ENCODE measurements around the gene GALNT18. TPM values are rescaled to one million over a fixed set of nuclear protein-coding genes. Genes with fewer than 3 reads are reported as not detected.

The GALNT18 gene
- total and polyA plus RNA-seq, 3 experiments from 2014 or later: 1.3 TPM; not detected in 1

- no peaks in the 10 kb centered on the region for H3K4me1 Mint-ChIP-seq
- H3K27ac Mint-ChIP-seq: no peak overlapping the region
- peaks cover 3% of the 10 kb centered on the region in 2 donors for H3K27me3 Mint-ChIP-seq
- H3K27me3 ChIP-seq (ENCODE audit: insufficient read depth, low read length, poor library complexity, severe bottlenecking): no peaks in the 10 kb centered on the region
- H3K4me3 Mint-ChIP-seq: no peak overlapping the region
- H3K4me3 ChIP-seq (ENCODE audit: low read length): no peak overlapping the region
- no peaks in the 10 kb centered on the region for H3K36me3 ChIP-seq (ENCODE audit: insufficient read depth, low read length)
- DNase-seq: no peak
- H3K9me3 ChIP-seq (ENCODE audit: low read length): no peaks in the 10 kb centered on the region
- no peak overlapping the region for H3K27ac ChIP-seq (ENCODE audit: low read depth, low read length)
- H3K4me1 ChIP-seq (ENCODE audit: insufficient read depth, low read length): no peaks in the 10 kb centered on the region
- ChIA-PET POLR2A (no interaction called here), CTCF (no interaction called here)
- no peaks in the 10 kb centered on the region for H3K9me3 Mint-ChIP-seq
- no peaks in the 10 kb centered on the region for H3K36me3 Mint-ChIP-seq
These were observed 149.7 kb downstream of the GALNT18 start for GRCh38 chr11:11472106-11472505.

- H3K9me3 ChIP-seq (ENCODE audit: low read length): no peaks in the 10 kb centered on the region
- no peak overlapping the region for H3K4me3 ChIP-seq (ENCODE audit: low read length)
- no peaks in the 10 kb centered on the region for H3K36me3 ChIP-seq (ENCODE audit: insufficient read depth, low read length)
- H3K4me3 Mint-ChIP-seq: no peak overlapping the region
- CTCF ChIA-PET: no interaction called here
- H3K36me3 Mint-ChIP-seq: no peaks in the 10 kb centered on the region
- no peaks in the 10 kb centered on the region for H3K4me1 ChIP-seq (ENCODE audit: insufficient read depth, low read length)
- POLR2A ChIA-PET: no interaction called here
- H3K27me3 Mint-ChIP-seq: peaks cover 0 to 2% of the 10 kb centered on the region in 2 donors
- no peaks in the 10 kb centered on the region for H3K4me1 Mint-ChIP-seq
- H3K27me3 ChIP-seq (ENCODE audit: insufficient read depth, low read length, poor library complexity, severe bottlenecking): no peaks in the 10 kb centered on the region
- H3K27ac Mint-ChIP-seq: no peak overlapping the region
- H3K9me3 Mint-ChIP-seq: no peaks in the 10 kb centered on the region
- H3K27ac ChIP-seq (ENCODE audit: low read depth, low read length): no peak overlapping the region
- DNase-seq: no peak
These were observed 150.6 kb downstream of the GALNT18 start for GRCh38 chr11:11471201-11471600.

GRCh38 chr11:11468954-11469353, 152.9 kb downstream of the GALNT18 start:
- CTCF ChIA-PET: no interaction called here
- no peaks in the 10 kb centered on the region for H3K9me3 ChIP-seq (ENCODE audit: low read length)
- Mint-ChIP-seq H3K27me3 (peaks cover 0 to 2% of the 10 kb centered on the region in 2 donors), H3K4me1 (no peaks in the 10 kb centered on the region), H3K27ac (no peak overlapping the region), H3K4me3 (no peak overlapping the region), H3K9me3 (no peaks in the 10 kb centered on the region), H3K36me3 (no peaks in the 10 kb centered on the region)
- H3K27ac ChIP-seq (ENCODE audit: low read depth, low read length): no peak overlapping the region
- DNase-seq: no peak
- no peak overlapping the region for H3K4me3 ChIP-seq (ENCODE audit: low read length)
- POLR2A ChIA-PET: no interaction called here
- H3K36me3 ChIP-seq (ENCODE audit: insufficient read depth, low read length): no peaks in the 10 kb centered on the region
- no peaks in the 10 kb centered on the region for H3K4me1 ChIP-seq (ENCODE audit: insufficient read depth, low read length)
- no peaks in the 10 kb centered on the region for H3K27me3 ChIP-seq (ENCODE audit: insufficient read depth, low read length, poor library complexity, severe bottlenecking)

GRCh38 chr11:11467312-11467711, 154.5 kb downstream of the GALNT18 start:
- CTCF ChIA-PET: no interaction called here

GRCh38 chr11:11464555-11464954, 157.2 kb downstream of the GALNT18 start:
- Mint-ChIP-seq H3K27ac (no peak overlapping the region), H3K9me3 (no peaks in the 10 kb centered on the region), H3K36me3 (no peaks in the 10 kb centered on the region), H3K4me3 (no peak overlapping the region), H3K27me3 (peaks cover 3 to 7% of the 10 kb centered on the region in 2 donors), H3K4me1 (no peaks in the 10 kb centered on the region)
- no peaks in the 10 kb centered on the region for H3K36me3 ChIP-seq (ENCODE audit: insufficient read depth, low read length)
- H3K9me3 ChIP-seq (ENCODE audit: low read length): no peaks in the 10 kb centered on the region
- ChIA-PET CTCF (no interaction called here), POLR2A (no interaction called here)
- no peak for DNase-seq
- no peak overlapping the region for H3K4me3 ChIP-seq (ENCODE audit: low read length)
- H3K27ac ChIP-seq (ENCODE audit: low read depth, low read length): no peak overlapping the region
- H3K4me1 ChIP-seq (ENCODE audit: insufficient read depth, low read length): no peaks in the 10 kb centered on the region
- no peaks in the 10 kb centered on the region for H3K27me3 ChIP-seq (ENCODE audit: insufficient read depth, low read length, poor library complexity, severe bottlenecking)

More at GRCh38 chr11:11467312-11467711, 154.5 kb downstream of the GALNT18 start:
- Mint-ChIP-seq H3K9me3 (no peaks in the 10 kb centered on the region), H3K36me3 (no peaks in the 10 kb centered on the region), H3K27me3 (peaks cover 0 to 2% of the 10 kb centered on the region in 2 donors), H3K4me3 (no peak overlapping the region), H3K4me1 (no peaks in the 10 kb centered on the region), H3K27ac (no peak overlapping the region)
- no peaks in the 10 kb centered on the region for H3K4me1 ChIP-seq (ENCODE audit: insufficient read depth, low read length)
- H3K27me3 ChIP-seq (ENCODE audit: insufficient read depth, low read length, poor library complexity, severe bottlenecking): no peaks in the 10 kb centered on the region
- H3K9me3 ChIP-seq (ENCODE audit: low read length): no peaks in the 10 kb centered on the region
- POLR2A ChIA-PET: no interaction called here
- DNase-seq: no peak
- no peaks in the 10 kb centered on the region for H3K36me3 ChIP-seq (ENCODE audit: insufficient read depth, low read length)
- no peak overlapping the region for H3K4me3 ChIP-seq (ENCODE audit: low read length)
- H3K27ac ChIP-seq (ENCODE audit: low read depth, low read length): no peak overlapping the region

GRCh38 chr11:11463405-11463804, 158.4 kb downstream of the GALNT18 start:
- no peak for DNase-seq
- Mint-ChIP-seq H3K4me3 (no peak overlapping the region), H3K9me3 (no peaks in the 10 kb centered on the region), H3K27ac (no peak overlapping the region), H3K27me3 (peaks cover 3 to 7% of the 10 kb centered on the region in 2 donors), H3K36me3 (no peaks in the 10 kb centered on the region), H3K4me1 (no peaks in the 10 kb centered on the region)
- no peaks in the 10 kb centered on the region for H3K4me1 ChIP-seq (ENCODE audit: insufficient read depth, low read length)
- H3K9me3 ChIP-seq (ENCODE audit: low read length): no peaks in the 10 kb centered on the region
- no peaks in the 10 kb centered on the region for H3K27me3 ChIP-seq (ENCODE audit: insufficient read depth, low read length, poor library complexity, severe bottlenecking)
- H3K27ac ChIP-seq (ENCODE audit: low read depth, low read length): no peak overlapping the region
- H3K4me3 ChIP-seq (ENCODE audit: low read length): no peak overlapping the region
- POLR2A ChIA-PET: no interaction called here
- no peaks in the 10 kb centered on the region for H3K36me3 ChIP-seq (ENCODE audit: insufficient read depth, low read length)
- CTCF ChIA-PET: no interaction called here

- Mint-ChIP-seq H3K27me3 (peaks cover 7 to 9% of the 10 kb centered on the region in 2 donors), H3K9me3 (no peaks in the 10 kb centered on the region), H3K27ac (no peak overlapping the region), H3K36me3 (no peaks in the 10 kb centered on the region), H3K4me1 (no peaks in the 10 kb centered on the region), H3K4me3 (no peak overlapping the region)
- no peaks in the 10 kb centered on the region for H3K27me3 ChIP-seq (ENCODE audit: insufficient read depth, low read length, poor library complexity, severe bottlenecking)
- DNase-seq: no peak
- CTCF ChIA-PET: no interaction called here
- POLR2A ChIA-PET: no interaction called here
- no peak overlapping the region for H3K4me3 ChIP-seq (ENCODE audit: low read length)
- no peaks in the 10 kb centered on the region for H3K36me3 ChIP-seq (ENCODE audit: insufficient read depth, low read length)
- H3K4me1 ChIP-seq (ENCODE audit: insufficient read depth, low read length): no peaks in the 10 kb centered on the region
- H3K27ac ChIP-seq (ENCODE audit: low read depth, low read length): no peak overlapping the region
- no peaks in the 10 kb centered on the region for H3K9me3 ChIP-seq (ENCODE audit: low read length)
These were observed 160.3 kb downstream of the GALNT18 start for GRCh38 chr11:11461473-11461872.

GRCh38 chr11:11459578-11459977, 162.2 kb downstream of the GALNT18 start:
- no peaks in the 10 kb centered on the region for H3K9me3 Mint-ChIP-seq
- H3K36me3 ChIP-seq (ENCODE audit: insufficient read depth, low read length): no peaks in the 10 kb centered on the region
- H3K4me3 ChIP-seq (ENCODE audit: low read length): no peak overlapping the region
- no peak overlapping the region for H3K27ac ChIP-seq (ENCODE audit: low read depth, low read length)
- no peaks in the 10 kb centered on the region for H3K36me3 Mint-ChIP-seq
- no peaks in the 10 kb centered on the region for H3K4me1 ChIP-seq (ENCODE audit: insufficient read depth, low read length)
- DNase-seq: no peak
- H3K9me3 ChIP-seq (ENCODE audit: low read length): no peaks in the 10 kb centered on the region
- H3K4me1 Mint-ChIP-seq: no peaks in the 10 kb centered on the region
- peaks cover 7 to 9% of the 10 kb centered on the region in 2 donors for H3K27me3 Mint-ChIP-seq
- H3K4me3 Mint-ChIP-seq: no peak overlapping the region
- ChIA-PET CTCF (no interaction called here), POLR2A (no interaction called here)
- H3K27ac Mint-ChIP-seq: no peak overlapping the region
- H3K27me3 ChIP-seq (ENCODE audit: insufficient read depth, low read length, poor library complexity, severe bottlenecking): no peaks in the 10 kb centered on the region

GRCh38 chr11:11458485-11458884, 163.3 kb downstream of the GALNT18 start:
- H3K36me3 Mint-ChIP-seq: no peaks in the 10 kb centered on the region
- ChIA-PET CTCF (no interaction called here), POLR2A (no interaction called here)
- no peaks in the 10 kb centered on the region for H3K4me1 ChIP-seq (ENCODE audit: insufficient read depth, low read length)
- H3K36me3 ChIP-seq (ENCODE audit: insufficient read depth, low read length): no peaks in the 10 kb centered on the region
- H3K27ac Mint-ChIP-seq: no peak overlapping the region
- H3K9me3 ChIP-seq (ENCODE audit: low read length): no peaks in the 10 kb centered on the region
- peaks cover 9 to 12% of the 10 kb centered on the region in 2 donors for H3K27me3 Mint-ChIP-seq
- H3K27me3 ChIP-seq (ENCODE audit: insufficient read depth, low read length, poor library complexity, severe bottlenecking): no peaks in the 10 kb centered on the region
- no peak for DNase-seq
- H3K4me1 Mint-ChIP-seq: no peaks in the 10 kb centered on the region
- no peaks in the 10 kb centered on the region for H3K9me3 Mint-ChIP-seq
- H3K27ac ChIP-seq (ENCODE audit: low read depth, low read length): no peak overlapping the region
- H3K4me3 ChIP-seq (ENCODE audit: low read length): no peak overlapping the region
- H3K4me3 Mint-ChIP-seq: no peak overlapping the region
